Occipital lobe (tissue), 2 donors: ENCODE data around the gene STXBP5. TPM values are rescaled to one million over a fixed set of nuclear protein-coding genes. Genes with fewer than 3 reads are reported as not detected.

ENCODE experiments used
- DNase-seq: peaks from one replicate; lab custom pipeline; 2025; lab: John Stamatoyannopoulos, UW
- total RNA-seq: library from RNA; depleted of rRNA; stranded (reverse); fragments of >200 nt; gene quantifications from one replicate; pipeline ENCODE4 v1.2.3, GENCODE V29; 2014

The STXBP5 gene
- total RNA-seq, 1 donor from 2014 or later: 163 TPM

- no peak for DNase-seq
Measured at GRCh38 chr6:147287869-147288271, 83.7 kb downstream of the STXBP5 start.

- DNase-seq: no peak
Measured at GRCh38 chr6:147297124-147297523, 92.9 kb downstream of the STXBP5 start.

- DNase-seq: no peak
Measured at GRCh38 chr6:147297663-147298316, 93.6 kb downstream of the STXBP5 start.

- DNase-seq: no peak
Measured at GRCh38 chr6:147298461-147298860, 94.2 kb downstream of the STXBP5 start.

DNA sequence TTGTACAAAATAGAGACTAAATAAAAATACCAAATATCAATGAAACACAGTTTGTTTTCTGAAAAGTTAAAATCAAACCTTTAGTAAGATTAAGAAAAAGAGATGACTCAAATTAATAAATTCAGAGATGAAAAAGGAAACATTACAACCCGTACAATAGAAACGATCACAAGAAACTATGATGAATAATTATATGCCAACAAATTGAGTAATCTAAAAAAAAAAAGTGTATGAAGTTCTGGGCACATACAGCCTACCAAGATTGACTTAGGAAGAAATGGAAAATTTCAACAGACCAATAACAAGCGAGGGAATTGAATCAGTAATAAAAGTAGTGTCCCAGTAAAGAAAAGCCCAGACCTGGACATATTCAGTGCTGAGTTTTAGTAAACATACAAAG is 94.8 kb downstream of the STXBP5 start:
- no peak for DNase-seq

- DNase-seq: no peak
Measured at GRCh38 chr6:147301070-147301469, 96.9 kb downstream of the STXBP5 start.

GRCh38 chr6:147304016-147304415 is 99.8 kb downstream of the STXBP5 start:
- no peak for DNase-seq

- no peak for DNase-seq
Measured at GRCh38 chr6:147310521-147310920, 106.3 kb downstream of the STXBP5 start.

GRCh38 chr6:147311218-147311617 is 107.0 kb downstream of the STXBP5 start:
- no peak for DNase-seq

- no peak for DNase-seq
Measured at GRCh38 chr6:147321260-147321659, 117.0 kb downstream of the STXBP5 start.

GRCh38 chr6:147322299-147323162 is 118.3 kb downstream of the STXBP5 start:
- DNase-seq: no peak

GRCh38 chr6:147325557-147325956 is 121.3 kb downstream of the STXBP5 start:
- DNase-seq: no peak

GRCh38 chr6:147331401-147331800 is 127.2 kb downstream of the STXBP5 start:
- DNase-seq: no peak

GRCh38 chr6:147337921-147338320 is 133.7 kb downstream of the STXBP5 start:
- no peak for DNase-seq

GRCh38 chr6:147341486-147341885 is 137.3 kb downstream of the STXBP5 start:
- DNase-seq: no peak

DNA sequence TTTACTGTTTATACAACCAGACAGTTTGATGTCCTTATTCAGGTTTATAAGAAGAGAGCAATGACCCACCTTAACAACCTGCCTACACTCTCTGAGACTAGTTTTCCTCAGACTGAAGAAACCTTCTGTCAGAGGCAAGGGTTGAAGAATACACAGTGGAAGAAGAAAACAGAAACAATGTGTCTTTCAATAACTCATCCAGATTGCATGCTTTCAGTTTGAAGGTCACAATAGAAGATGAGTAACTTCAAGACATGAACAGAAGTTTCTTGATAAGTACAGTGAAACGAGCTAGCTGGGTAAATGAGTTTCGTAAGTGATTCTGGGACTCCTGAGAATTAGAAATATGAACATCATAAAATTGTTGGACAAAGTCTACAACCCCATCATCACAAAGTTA is 141.7 kb downstream of the STXBP5 start:
- no peak for DNase-seq

- no peak for DNase-seq
Measured at GRCh38 chr6:147347179-147347881, 143.1 kb downstream of the STXBP5 start.

DNA sequence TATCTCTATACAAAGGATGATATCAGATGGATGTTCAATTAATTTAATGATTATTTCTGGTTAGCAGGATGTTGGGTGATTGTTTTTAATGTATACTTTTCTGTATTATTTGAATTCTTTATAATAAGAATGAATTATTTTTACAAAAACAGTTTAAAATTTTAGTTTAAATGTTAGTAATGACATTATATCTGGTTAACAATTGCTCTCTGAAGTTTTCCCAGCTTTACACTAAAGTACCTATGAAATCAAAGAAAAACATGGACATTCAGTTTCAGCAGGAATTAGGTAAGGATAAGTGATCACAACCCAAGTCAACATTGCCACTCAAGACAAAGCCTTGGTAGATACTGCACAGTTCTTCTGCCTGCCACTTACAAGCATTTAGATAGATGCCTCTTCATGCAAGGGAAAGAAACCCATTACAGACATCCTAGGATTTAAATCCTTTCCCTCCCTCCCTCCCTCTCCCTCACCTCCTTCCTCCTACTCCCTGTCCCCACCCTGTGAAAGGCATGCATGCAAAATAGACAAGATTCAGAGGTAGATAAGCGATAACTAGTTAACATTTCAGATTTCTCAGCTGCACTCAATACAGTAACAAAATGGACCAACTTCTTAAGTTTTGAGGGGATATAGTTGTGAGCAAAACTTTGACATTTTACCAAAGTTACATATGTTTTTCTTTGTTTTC is 143.8 kb downstream of the STXBP5 start:
- DNase-seq: no peak

DNA sequence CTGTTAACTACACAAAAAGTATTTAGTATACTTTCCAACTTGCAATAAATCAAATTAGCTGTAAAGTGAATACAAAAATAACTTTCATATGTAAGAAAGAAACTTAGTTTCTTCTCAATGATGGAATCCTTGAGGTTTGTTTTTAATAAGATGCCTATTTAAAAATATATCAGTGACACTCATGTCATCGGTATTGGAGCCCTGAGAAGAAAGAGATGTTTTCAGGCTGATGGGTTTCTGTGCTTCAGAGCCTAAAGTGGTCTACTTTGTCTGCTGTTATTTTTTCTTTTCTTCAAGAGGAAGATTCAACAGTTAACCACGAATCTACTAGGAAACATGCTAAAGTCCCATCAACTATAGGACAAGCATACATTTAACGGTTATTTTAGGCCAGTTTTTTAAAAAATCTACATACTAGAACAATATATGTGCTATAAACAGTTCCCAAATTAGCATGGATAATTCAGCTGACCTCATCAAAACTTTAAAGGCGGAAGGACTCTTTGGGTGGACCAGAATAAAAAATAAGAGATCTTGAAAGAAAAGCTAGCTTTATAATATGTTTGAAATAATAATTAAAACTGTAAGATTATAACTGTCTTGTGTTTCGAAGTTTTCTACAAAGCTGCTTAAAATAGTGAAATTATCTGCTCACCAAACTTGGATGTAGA is 157.2 kb downstream of the STXBP5 start:
- no peak for DNase-seq

- no peak for DNase-seq
Measured at GRCh38 chr6:147366290-147366689, 162.1 kb downstream of the STXBP5 start.

- no peak for DNase-seq
Measured at GRCh38 chr6:147371325-147371724, 167.1 kb downstream of the STXBP5 start.
